ENCODE results near the gene YBX2.
A peak's percentile ranks its signal among the peaks of the same experiment; 100 is the strongest.

Gene YBX2

GRCh38 chr17:7241783-7242716 lies 52.4 kb downstream of the YBX2 start, which contains the start of gene GABARAP:
GABARAP (minus strand) TSS chr17:7242449; CDS start chr17:7242330, 119 bp downstream.
- DNase-seq: peak; percentile 67 to 89

- no peak for DNase-seq
Measured at GRCh38 chr17:7241090-7241733, 53.2 kb downstream of the YBX2 start.

- no peak for DNase-seq
Measured at GRCh38 chr17:7240375-7240774, 54.1 kb downstream of the YBX2 start.

GRCh38 chr17:7239091-7240027 lies 55.1 kb downstream of the YBX2 start, which contains the start of gene PHF23:
PHF23 (minus strand) TSS chr17:7239457; CDS start chr17:7239279, 178 bp downstream.
- DNase-seq: peak; percentile 97 to 99

GRCh38 chr17:7238420-7239090 lies 55.9 kb downstream of the YBX2 start:
- no peak for DNase-seq

All from SW 1271 (cell line).